GM19238 (cell line): ENCODE measurements around the gene REXO2.

ENCODE experiments used
- DNase-seq: peaks from one replicate; pipeline ENCODE4 v3.0.0; 2011; ENCODE audit warnings: low spot score; ENCODE audit not compliant: insufficient read length

The REXO2 gene

GRCh38 chr11:114439229-114440120 lies at the start of gene REXO2:
Gene REXO2 (plus strand): TSS chr11:114439467. CDS start chr11:114439529, 62 bp downstream.
- DNase-seq = peak; percentile 81

- no peak for DNase-seq
Measured at GRCh38 chr11:114392735-114393667, 46.3 kb upstream of the REXO2 start.

- DNase-seq = no peak
Measured at GRCh38 chr11:114395736-114396135, 43.5 kb upstream of the REXO2 start.

GRCh38 chr11:114396916-114397315 lies 42.4 kb upstream of the REXO2 start:
- no peak for DNase-seq

GRCh38 chr11:114397349-114397982 lies 41.8 kb upstream of the REXO2 start:
- no peak for DNase-seq

- no peak for DNase-seq
Measured at GRCh38 chr11:114398303-114398920, 40.9 kb upstream of the REXO2 start.

- DNase-seq = no peak
Measured at GRCh38 chr11:114399490-114400215, 39.6 kb upstream of the REXO2 start.

- DNase-seq = peak; percentile 82
Measured at GRCh38 chr11:114400216-114400914, 38.9 kb upstream of the REXO2 start, which contains the start of the genes C11orf71 and RBM7. Gene C11orf71 (minus strand): TSS chr11:114400511. CDS start chr11:114400331, 180 bp downstream. Gene RBM7 (plus strand): TSS chr11:114400666. CDS start chr11:114400672, 6 bp downstream.

GRCh38 chr11:114400915-114401223 lies 38.4 kb upstream of the REXO2 start:
- no peak for DNase-seq

- DNase-seq = no peak
Measured at GRCh38 chr11:114401311-114401710, 38.0 kb upstream of the REXO2 start.

- DNase-seq = no peak
Measured at GRCh38 chr11:114412946-114413345, 26.3 kb upstream of the REXO2 start.

- no peak for DNase-seq
Measured at GRCh38 chr11:114413958-114414357, 25.3 kb upstream of the REXO2 start.

- DNase-seq = no peak
Measured at GRCh38 chr11:114416441-114416961, 22.8 kb upstream of the REXO2 start.

GRCh38 chr11:114426280-114426679 lies 13.0 kb upstream of the REXO2 start:
- DNase-seq = no peak

GRCh38 chr11:114430290-114430689 lies 9.0 kb upstream of the REXO2 start:
- DNase-seq = no peak

GRCh38 chr11:114432893-114433292 lies 6.4 kb upstream of the REXO2 start:
- no peak for DNase-seq

- DNase-seq = no peak
Measured at GRCh38 chr11:114433376-114433775, 5.9 kb upstream of the REXO2 start.

- DNase-seq = no peak
Measured at GRCh38 chr11:114438303-114438702, 964 bp upstream of the REXO2 start.

GRCh38 chr11:114440121-114440860 lies 1.0 kb downstream of the REXO2 start:
- no peak for DNase-seq
